HG03045 (cell line): ENCODE measurements around the gene KCNJ12.
"Not testable (repeated sequence)": the region's sequence is repeated elsewhere in the genome, so short reads cannot be mapped to it uniquely, and the experiment has no call there.

Source experiments
- ATAC-seq: cut with Tn5 transposase; IDR thresholded peaks from one replicate; pipeline ENCODE4 v1.9.1; 2021; ENCODE audit warnings: mild to moderate bottlenecking, moderate library complexity; ENCODE audit not compliant: unreplicated experiment

The KCNJ12 gene

GRCh38 chr17:21382560-21383495, 6.7 kb downstream of the KCNJ12 start:
- no peak for ATAC-seq

GRCh38 chr17:21385281-21385845, 9.2 kb downstream of the KCNJ12 start:
- ATAC-seq: no peak

- no peak for ATAC-seq
Observed at GRCh38 chr17:21387616-21388015, 11.5 kb downstream of the KCNJ12 start.

GRCh38 chr17:21388066-21388465, 11.9 kb downstream of the KCNJ12 start:
- ATAC-seq: no peak

GRCh38 chr17:21388944-21389343, 12.8 kb downstream of the KCNJ12 start:
- no peak for ATAC-seq

GRCh38 chr17:21389394-21389793, 13.2 kb downstream of the KCNJ12 start:
- no peak for ATAC-seq

GRCh38 chr17:21390294-21390693, 14.1 kb downstream of the KCNJ12 start:
- no peak for ATAC-seq

- ATAC-seq: no peak
Observed at GRCh38 chr17:21392266-21392665, 16.1 kb downstream of the KCNJ12 start.

- ATAC-seq: no peak
Observed at GRCh38 chr17:21394265-21394664, 18.1 kb downstream of the KCNJ12 start.

GRCh38 chr17:21395764-21396163, 19.6 kb downstream of the KCNJ12 start:
- ATAC-seq: no peak

- ATAC-seq: no peak
Observed at GRCh38 chr17:21396237-21396636, 20.1 kb downstream of the KCNJ12 start.

- no peak for ATAC-seq
Observed at GRCh38 chr17:21397341-21398190, 21.4 kb downstream of the KCNJ12 start.

- ATAC-seq: no peak
Observed at GRCh38 chr17:21399474-21400186, 23.5 kb downstream of the KCNJ12 start.

GRCh38 chr17:21400187-21400569, 24.0 kb downstream of the KCNJ12 start:
- ATAC-seq: not testable (repeated sequence)

GRCh38 chr17:21400816-21401593, 24.8 kb downstream of the KCNJ12 start:
- ATAC-seq: no peak

GRCh38 chr17:21402166-21402571, 26.0 kb downstream of the KCNJ12 start:
- ATAC-seq: not testable (repeated sequence)

GRCh38 chr17:21402926-21403325, 26.8 kb downstream of the KCNJ12 start:
- not testable (repeated sequence) for ATAC-seq

- ATAC-seq: not testable (repeated sequence)
Observed at GRCh38 chr17:21404106-21404505, 27.9 kb downstream of the KCNJ12 start.

GRCh38 chr17:21404539-21404938, 28.4 kb downstream of the KCNJ12 start:
- not testable (repeated sequence) for ATAC-seq
